GM12891 (cell line): ENCODE measurements around the gene DMRTC2.

Experiments
- POLR2AphosphoS5 ChIP-seq: IDR thresholded peaks from 2 replicates; pipeline ENCODE4 v1.6.1; 2011; ENCODE audit warnings: low read depth, low read length, control low read depth
- TAF1 ChIP-seq: IDR thresholded peaks from 2 replicates; pipeline ENCODE4 v1.6.1; 2011; ENCODE audit warnings: low read depth, low read length, control low read depth

- TF ChIP-seq POLR2AphosphoS5 (no peak), TAF1 (no peak)
These were observed 2.7 kb downstream of the DMRTC2 start for GRCh38 chr19:41847351-41848105.
